GM21576 (cell line): Measurements from ENCODE around the gene GPR152.

Experiments
- ATAC-seq: cut with Tn5 transposase; IDR thresholded peaks from one replicate; pipeline ENCODE4 v1.9.1; 2021; ENCODE audit warnings: mild to moderate bottlenecking, moderate library complexity; ENCODE audit not compliant: unreplicated experiment

The GPR152 gene

GRCh38 chr11:67440229-67441097 is 12.1 kb downstream of the GPR152 start:
- no peak for ATAC-seq

GRCh38 chr11:67439321-67440228 is 13.0 kb downstream of the GPR152 start:
- ATAC-seq = no peak

GRCh38 chr11:67438158-67438902 is 14.2 kb downstream of the GPR152 start:
- ATAC-seq = no peak

- ATAC-seq = no peak
Observed at GRCh38 chr11:67437809-67438157, 14.7 kb downstream of the GPR152 start.

GRCh38 chr11:67437082-67437808 is 15.3 kb downstream of the GPR152 start, which contains the start of gene PTPRCAP:
TSS of gene PTPRCAP (minus strand) at chr11:67437682. CDS start at chr11:67437619, 63 bp downstream.
- no peak for ATAC-seq

DNA sequence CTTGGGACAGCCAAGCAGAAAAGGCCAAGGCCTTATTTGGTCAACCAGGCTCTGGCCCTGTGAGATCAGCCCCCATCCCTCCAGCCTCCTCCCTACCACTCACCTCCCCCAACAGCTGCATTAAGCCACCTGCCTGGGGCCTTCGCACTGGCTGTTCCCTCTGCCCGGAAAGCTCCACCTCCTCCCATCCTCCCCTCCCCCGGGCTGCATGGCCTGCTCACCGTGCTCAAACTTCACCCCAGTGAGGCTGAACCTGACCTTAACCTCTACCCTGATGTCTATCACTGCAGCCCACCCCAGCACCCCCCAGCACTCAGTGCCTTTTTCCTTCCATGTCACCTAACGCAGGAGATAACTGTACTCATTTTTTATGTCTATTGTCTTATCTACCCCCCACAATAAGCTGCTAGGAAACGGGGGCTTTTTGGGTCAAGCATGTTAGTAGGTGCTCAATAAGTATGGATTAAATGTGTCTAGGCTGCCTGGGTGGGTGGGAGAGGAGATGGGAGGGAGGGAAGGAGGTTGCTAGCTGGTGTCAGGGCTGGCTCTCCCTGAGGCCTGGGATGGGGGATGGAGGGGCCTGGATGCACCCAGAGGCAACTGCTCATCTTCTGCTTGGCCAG is 16.0 kb downstream of the GPR152 start:
- peak; percentile 34 for ATAC-seq

DNA sequence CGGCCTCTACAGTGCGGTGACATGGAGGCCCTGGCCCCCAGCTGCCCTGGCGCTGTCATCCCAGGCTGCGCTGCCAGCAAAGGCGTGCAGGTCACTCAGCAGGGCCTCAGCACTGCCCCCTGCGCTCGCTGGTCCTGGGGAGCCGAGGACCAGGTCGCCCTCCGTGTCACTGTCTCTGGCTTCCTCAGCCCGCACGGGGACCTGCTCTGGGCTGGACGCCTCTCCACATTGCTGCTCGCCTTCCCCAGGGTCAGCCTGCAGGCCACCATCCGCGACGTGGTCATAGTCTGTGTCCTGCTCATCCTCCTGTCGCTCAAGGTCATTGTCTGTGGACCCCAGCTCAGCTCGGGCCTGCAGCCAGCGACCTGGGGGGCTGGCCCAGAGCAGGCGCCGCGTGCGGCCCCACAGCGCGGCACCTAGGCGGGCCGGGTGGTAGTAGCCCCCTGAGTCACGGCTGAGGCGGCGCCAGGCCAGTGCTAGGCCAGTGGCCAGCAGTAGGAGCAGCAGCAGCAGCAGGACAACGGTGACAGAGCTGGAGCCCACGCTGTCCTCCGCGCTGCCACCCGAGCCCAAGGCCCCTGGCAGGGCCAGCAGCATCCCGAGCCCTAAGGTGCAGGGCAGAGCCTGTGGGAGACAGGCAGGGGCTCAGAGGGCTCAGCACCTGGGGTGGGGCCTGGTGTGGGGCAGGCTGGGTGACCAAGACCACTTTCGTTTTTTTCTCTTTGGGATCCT is 16.6 kb downstream of the GPR152 start:
- no peak for ATAC-seq

- ATAC-seq = no peak
Observed at GRCh38 chr11:67435031-67435726, 17.4 kb downstream of the GPR152 start.

- no peak for ATAC-seq
Observed at GRCh38 chr11:67434395-67434881, 18.1 kb downstream of the GPR152 start.

- no peak for ATAC-seq
Observed at GRCh38 chr11:67433536-67434394, 18.8 kb downstream of the GPR152 start.

DNA sequence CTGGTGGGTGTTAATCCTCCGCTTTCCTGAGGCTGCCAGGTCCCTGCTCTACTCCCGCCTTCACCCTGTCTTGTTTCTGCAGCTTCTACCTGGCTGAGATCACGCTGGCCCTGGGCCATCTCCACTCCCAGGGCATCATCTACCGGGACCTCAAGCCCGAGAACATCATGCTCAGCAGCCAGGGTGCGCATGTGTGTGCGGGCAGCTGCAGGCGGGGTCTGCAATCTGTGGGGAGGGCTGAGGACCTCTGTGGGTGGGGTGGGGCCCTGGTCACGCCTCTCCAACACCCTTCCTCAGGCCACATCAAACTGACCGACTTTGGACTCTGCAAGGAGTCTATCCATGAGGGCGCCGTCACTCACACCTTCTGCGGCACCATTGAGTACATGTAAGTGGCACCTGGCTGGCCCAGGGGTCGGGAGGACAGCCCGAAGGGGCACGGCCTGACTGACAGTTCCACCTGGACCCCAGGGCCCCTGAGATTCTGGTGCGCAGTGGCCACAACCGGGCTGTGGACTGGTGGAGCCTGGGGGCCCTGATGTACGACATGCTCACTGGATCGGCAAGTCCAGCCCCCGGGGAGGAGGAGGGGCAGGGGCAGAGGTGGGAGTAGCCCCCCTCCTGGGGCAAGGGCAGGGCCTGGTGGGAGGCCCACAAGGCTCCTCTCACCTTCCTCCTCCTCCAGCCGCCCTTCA is 19.7 kb downstream of the GPR152 start:
- no peak for ATAC-seq

DNA sequence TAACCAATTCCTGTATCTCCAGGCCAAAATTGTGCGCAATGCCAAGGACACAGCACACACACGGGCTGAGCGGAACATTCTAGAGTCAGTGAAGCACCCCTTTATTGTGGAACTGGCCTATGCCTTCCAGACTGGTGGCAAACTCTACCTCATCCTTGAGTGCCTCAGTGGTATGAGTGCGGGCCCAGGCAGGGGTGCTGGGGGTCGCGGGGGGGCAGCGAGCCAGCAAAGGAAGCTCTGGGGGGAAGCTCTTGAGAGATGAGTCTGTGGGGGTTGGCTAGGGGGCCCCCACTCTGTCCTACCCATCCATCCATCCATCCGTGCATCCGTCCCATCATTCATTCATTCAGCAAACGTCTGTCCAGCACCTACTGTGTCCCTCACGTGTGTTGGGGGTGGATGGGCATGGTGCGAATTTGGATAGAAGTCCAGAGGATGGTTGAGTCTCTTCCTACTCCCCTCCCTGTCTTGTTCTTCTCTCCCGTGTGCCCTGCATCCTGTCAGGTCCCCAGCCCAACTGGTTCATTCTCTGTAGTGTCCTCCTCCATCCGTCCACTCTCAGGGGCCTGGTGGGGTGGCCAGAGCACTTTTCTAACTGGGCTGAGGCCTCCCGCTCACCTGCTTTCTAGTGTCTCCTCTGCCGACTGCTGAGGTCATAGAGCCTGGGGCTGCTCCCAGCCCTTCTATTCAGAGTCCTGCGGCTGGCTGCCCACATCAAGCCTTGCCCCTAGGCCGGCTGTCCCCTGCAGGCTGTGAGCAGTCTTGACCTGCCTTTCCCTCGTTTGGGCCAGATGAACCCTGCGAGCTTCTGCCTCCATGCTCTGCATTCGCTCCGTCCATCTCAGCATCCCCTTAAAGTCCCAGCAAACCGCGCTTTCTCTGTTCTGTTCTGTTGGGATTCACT is 20.9 kb downstream of the GPR152 start:
- ATAC-seq = no peak

DNA sequence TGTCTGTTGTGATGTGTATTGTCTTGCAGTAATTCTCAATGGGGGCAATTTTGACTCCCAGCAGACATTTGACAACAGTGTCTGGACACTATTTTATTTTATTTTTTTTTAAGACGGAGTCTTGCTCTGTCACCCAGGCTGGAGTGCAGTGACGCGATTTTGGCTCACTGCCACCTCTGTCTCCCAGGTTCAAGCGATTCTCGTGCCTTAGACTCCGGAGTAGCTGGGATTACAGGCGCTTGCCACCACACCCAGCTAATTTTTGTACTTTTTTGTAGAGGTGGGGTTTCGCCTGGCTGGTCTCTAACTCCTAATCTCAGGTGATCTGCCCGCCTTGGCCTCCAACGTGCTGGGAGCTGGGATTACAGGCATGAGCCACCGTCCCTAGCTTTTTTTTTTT is 22.8 kb downstream of the GPR152 start:
- no peak for ATAC-seq

DNA sequence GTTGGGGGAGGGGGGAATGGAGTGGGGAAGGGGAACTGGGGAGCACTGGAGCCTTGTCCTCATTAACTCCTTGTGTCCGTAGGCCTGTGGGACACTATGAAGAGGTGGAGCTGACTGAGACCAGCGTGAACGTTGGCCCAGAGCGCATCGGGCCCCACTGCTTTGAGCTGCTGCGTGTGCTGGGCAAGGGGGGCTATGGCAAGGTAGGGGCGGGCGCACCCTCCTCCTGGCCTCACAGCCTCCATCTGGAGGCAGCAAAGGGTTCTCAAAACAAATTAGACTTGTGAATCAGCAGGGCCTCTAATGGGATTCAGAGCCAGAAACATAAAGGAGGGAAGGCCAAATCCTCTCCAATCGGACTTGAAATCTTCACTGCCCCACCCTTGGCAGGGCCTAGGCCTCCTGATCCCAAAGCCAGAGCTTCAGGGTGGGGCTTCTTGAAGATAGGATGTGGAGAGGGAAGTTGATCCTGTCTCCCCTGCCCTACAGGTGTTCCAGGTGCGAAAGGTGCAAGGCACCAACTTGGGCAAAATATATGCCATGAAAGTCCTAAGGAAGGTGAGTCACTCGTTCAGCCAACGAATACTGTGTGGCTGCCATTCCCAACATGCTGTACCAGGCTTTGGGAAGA is 23.4 kb downstream of the GPR152 start:
- ATAC-seq = no peak
